ENCODE measurements around the gene MAD2L1BP. TPM values are rescaled to one million over a fixed set of nuclear protein-coding genes. Genes with fewer than 3 reads are reported as not detected.

The MAD2L1BP gene
- total and polyA plus RNA-seq, 2 of the 13 experiments (the other 11 are each of a cell fraction or from before 2014, with no cell fraction given) = 54.2 to 55.5 TPM

GRCh38 chr6:43671801-43672690 lies 36.4 kb downstream of the MAD2L1BP start:
- Histone ChIP-seq H3K27ac (ENCODE audit: extremely low read length, insufficient read depth, low read length) (peak overlapping the region; percentile 68), H3K27me3 (ENCODE audit: control insufficient read depth in 1 of 2, insufficient read depth in 2 of 2, low read length in 2 of 2) (no peaks in the 10 kb centered on the region), H2AFZ (ENCODE audit: low read length) (no peak overlapping the region), H4K20me1 (ENCODE audit: insufficient read depth, low read length) (no peaks in the 10 kb centered on the region), H3K9me3 (ENCODE audit: low read length) (no peaks in the 10 kb centered on the region), H3K79me2 (ENCODE audit: insufficient read depth, low read length) (no peaks in the 10 kb centered on the region), H3K4me3 (replicated peaks in 1 of 3; ENCODE audit: insufficient read depth in 1 of 3, low read depth in 2 of 3, low read length in 3 of 3) (peak overlapping the region in 2 of 3 experiments; percentile 13 to 44; a peak in 3 of 6 replicates), H3K36me3 (replicated peaks in 1 of 2; ENCODE audit: control insufficient read depth in 1 of 2, insufficient read depth in 2 of 2, low read length in 2 of 2) (peaks cover 32 to 50% of the 10 kb centered on the region in 2 experiments), H3K4me2 (ENCODE audit: low read depth, low read length) (peak overlapping the region; percentile 70), H3K9ac (ENCODE audit: insufficient read depth, low read depth, low read length) (peak overlapping the region; percentile 7; the same call in 1 of the 2 replicates), H3K4me1 (ENCODE audit: insufficient read depth, low read length) (peaks cover 70% of the 10 kb centered on the region)
- BruUV-seq (replicated peaks) = no TSS peak
- DNase-seq (ENCODE audit: low spot score) (peak; percentile 88), ATAC-seq (peak; percentile 63), FAIRE-seq (peak; percentile 89)
- ChIA-PET CTCF (ENCODE audit: low intra/inter-chr PET ratio, low total read pairs) (no interaction called here), POLR2A (interaction anchor here (0.8 to 7.5 kb wide), 19 partner anchors 12 to 575 kb away, joined by 3 to 55 read pairs (median 4); partner anchors contain the start of genes GTPBP2, HSP90AB1, MAD2L1BP and MRPS18A)
- intact Hi-C loops (cut with micrococcal nuclease; ENCODE audit: unreplicated experiment) (loop anchor here (1.0 to 2.0 kb wide), 3 partner anchors 15 to 41 kb away; partner anchors contain the start of gene MRPS18A), in situ Hi-C loops (cut with HindIII; ENCODE audit: extremely low pct_ligation_motif_present, low pct_unique_long_range_greater_than_20kb) (no loop called here)
- 11% methylated on average over 8 of the region's 16 CpGs for WGBS (ENCODE audit: low lambda C conversion rate)
- TF ChIP-seq, protein P1, sequence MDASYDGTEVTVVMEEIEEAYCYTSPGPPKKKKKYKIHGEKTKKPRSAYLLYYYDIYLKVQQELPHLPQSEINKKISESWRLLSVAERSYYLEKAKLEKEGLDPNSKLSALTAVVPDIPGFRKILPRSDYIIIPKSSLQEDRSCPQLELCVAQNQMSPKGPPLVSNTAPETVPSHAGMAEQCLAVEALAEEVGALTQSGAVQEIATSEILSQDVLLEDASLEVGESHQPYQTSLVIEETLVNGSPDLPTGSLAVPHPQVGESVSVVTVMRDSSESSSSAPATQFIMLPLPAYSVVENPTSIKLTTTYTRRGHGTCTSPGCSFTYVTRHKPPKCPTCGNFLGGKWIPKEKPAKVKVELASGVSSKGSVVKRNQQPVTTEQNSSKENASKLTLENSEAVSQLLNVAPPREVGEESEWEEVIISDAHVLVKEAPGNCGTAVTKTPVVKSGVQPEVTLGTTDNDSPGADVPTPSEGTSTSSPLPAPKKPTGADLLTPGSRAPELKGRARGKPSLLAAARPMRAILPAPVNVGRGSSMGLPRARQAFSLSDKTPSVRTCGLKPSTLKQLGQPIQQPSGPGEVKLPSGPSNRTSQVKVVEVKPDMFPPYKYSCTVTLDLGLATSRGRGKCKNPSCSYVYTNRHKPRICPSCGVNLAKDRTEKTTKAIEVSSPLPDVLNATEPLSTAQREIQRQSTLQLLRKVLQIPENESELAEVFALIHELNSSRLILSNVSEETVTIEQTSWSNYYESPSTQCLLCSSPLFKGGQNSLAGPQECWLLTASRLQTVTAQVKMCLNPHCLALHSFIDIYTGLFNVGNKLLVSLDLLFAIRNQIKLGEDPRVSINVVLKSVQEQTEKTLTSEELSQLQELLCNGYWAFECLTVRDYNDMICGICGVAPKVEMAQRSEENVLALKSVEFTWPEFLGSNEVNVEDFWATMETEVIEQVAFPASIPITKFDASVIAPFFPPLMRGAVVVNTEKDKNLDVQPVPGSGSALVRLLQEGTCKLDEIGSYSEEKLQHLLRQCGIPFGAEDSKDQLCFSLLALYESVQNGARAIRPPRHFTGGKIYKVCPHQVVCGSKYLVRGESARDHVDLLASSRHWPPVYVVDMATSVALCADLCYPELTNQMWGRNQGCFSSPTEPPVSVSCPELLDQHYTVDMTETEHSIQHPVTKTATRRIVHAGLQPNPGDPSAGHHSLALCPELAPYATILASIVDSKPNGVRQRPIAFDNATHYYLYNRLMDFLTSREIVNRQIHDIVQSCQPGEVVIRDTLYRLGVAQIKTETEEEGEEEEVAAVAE (CRISPR knock-in tag; IDR thresholded peaks at IDR 0.05; ENCODE audit: borderline replicate concordance) = 0 out of 2 replicates have a peak, but pooled peaks have one; percentile 30
- TF ChIP-seq BATF2 (CRISPR knock-in tag; IDR thresholded peaks at IDR 0.05) = no peak
- TF ChIP-seq ATF4 (CRISPR knock-in tag; IDR thresholded peaks at IDR 0.05) = 0 out of 4 replicates have a peak, but pooled peaks of 1 of the 2 experiments have one; percentile 36
- no peak for TF ChIP-seq FOXM1 (CRISPR knock-in tag; IDR thresholded peaks at IDR 0.05)
- TF ChIP-seq, protein P2, sequence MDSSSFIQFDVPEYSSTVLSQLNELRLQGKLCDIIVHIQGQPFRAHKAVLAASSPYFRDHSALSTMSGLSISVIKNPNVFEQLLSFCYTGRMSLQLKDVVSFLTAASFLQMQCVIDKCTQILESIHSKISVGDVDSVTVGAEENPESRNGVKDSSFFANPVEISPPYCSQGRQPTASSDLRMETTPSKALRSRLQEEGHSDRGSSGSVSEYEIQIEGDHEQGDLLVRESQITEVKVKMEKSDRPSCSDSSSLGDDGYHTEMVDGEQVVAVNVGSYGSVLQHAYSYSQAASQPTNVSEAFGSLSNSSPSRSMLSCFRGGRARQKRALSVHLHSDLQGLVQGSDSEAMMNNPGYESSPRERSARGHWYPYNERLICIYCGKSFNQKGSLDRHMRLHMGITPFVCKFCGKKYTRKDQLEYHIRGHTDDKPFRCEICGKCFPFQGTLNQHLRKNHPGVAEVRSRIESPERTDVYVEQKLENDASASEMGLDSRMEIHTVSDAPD (CRISPR knock-in tag; IDR thresholded peaks at IDR 0.05) = peak; percentile 86
- TF ChIP-seq TMF1 (CRISPR knock-in tag; IDR thresholded peaks at IDR 0.05; ENCODE audit: low read depth) = no peak
- TF ChIP-seq HNRNPUL1 (IDR thresholded peaks at IDR 0.05; ENCODE audit: low read depth, low read length) = no peak
- TF ChIP-seq FOSL1 (CRISPR knock-in tag; IDR thresholded peaks at IDR 0.05; ENCODE audit: borderline replicate concordance) = no peak
- no peak for TF ChIP-seq RNF2 (conservative IDR thresholded peaks at IDR 0.05; ENCODE audit: low read depth)
- no peak for TF ChIP-seq MXD1 (CRISPR knock-in tag; IDR thresholded peaks at IDR 0.05)
- TF ChIP-seq, protein P3, sequence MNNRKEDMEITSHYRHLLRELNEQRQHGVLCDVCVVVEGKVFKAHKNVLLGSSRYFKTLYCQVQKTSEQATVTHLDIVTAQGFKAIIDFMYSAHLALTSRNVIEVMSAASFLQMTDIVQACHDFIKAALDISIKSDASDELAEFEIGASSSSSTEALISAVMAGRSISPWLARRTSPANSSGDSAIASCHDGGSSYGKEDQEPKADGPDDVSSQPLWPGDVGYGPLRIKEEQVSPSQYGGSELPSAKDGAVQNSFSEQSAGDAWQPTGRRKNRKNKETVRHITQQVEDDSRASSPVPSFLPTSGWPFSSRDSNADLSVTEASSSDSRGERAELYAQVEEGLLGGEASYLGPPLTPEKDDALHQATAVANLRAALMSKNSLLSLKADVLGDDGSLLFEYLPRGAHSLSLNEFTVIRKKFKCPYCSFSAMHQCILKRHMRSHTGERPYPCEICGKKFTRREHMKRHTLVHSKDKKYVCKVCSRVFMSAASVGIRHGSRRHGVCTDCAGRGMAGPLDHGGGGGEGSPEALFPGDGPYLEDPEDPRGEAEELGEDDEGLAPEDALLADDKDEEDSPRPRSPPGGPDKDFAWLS (CRISPR knock-in tag; IDR thresholded peaks at IDR 0.05; ENCODE audit: borderline replicate concordance) = no peak
- TF ChIP-seq KLF6 (CRISPR knock-in tag; IDR thresholded peaks at IDR 0.05) = no peak
